ENCODE results near the gene BTN3A1. TPM values are rescaled to one million over a fixed set of nuclear protein-coding genes. Genes with fewer than 3 reads are reported as not detected.
A peak's percentile ranks its signal among the peaks of the same experiment; 100 is the strongest.

The BTN3A1 gene
- polyA plus RNA-seq, 1 donor from 2014 or later = 38.2 TPM

- H3K27me3 ChIP-seq (ENCODE audit: insufficient read depth, low read depth, low read length) = no peaks in the 10 kb centered on the region
- no peak overlapping the region for H2AFZ ChIP-seq (ENCODE audit: low read depth, low read length)
- H4K20me1 ChIP-seq (ENCODE audit: insufficient read depth) = no peaks in the 10 kb centered on the region
- no peak overlapping the region for H3K4me3 ChIP-seq (ENCODE audit: low read length)
- H3K9me3 ChIP-seq (ENCODE audit: low read length) = no peaks in the 10 kb centered on the region
- TF ChIP-seq REST (IDR thresholded peaks at IDR 0.05; ENCODE audit: borderline replicate concordance) (no peak), SMC3 (conservative IDR thresholded peaks at IDR 0.05; ENCODE audit: poor library complexity) (no peak), EZH2 (IDR thresholded peaks at IDR 0.05; ENCODE audit: borderline replicate concordance, insufficient read depth, low read length, poor library complexity, severe bottlenecking) (no peak), POLR2AphosphoS5 (IDR thresholded peaks at IDR 0.05) (no peak), RAD21 (conservative IDR thresholded peaks at IDR 0.05) (no peak), CTCF (IDR thresholded peaks at IDR 0.05; ENCODE audit: poor library complexity, severe bottlenecking) (no peak), MXI1 (conservative IDR thresholded peaks at IDR 0.05; ENCODE audit: poor library complexity, severe bottlenecking) (no peak), TAF1 (IDR thresholded peaks at IDR 0.05; ENCODE audit: low read depth) (no peak), EP300 (conservative IDR thresholded peaks at IDR 0.05; ENCODE audit: poor library complexity, severe bottlenecking) (no peak)
- no peaks in the 10 kb centered on the region for H3K9me2 ChIP-seq (ENCODE audit: insufficient read depth, low read length)
- no peak overlapping the region for H3K4me2 ChIP-seq (ENCODE audit: low read length)
- no peaks in the 10 kb centered on the region for H3K79me2 ChIP-seq (replicated peaks; ENCODE audit: insufficient read depth, low read length)
- no peaks in the 10 kb centered on the region for H3K36me3 ChIP-seq (ENCODE audit: insufficient read depth, low read length)
- H3K27ac ChIP-seq (ENCODE audit: low read length) = no peak overlapping the region
- no peak overlapping the region for H3K9ac ChIP-seq (ENCODE audit: low read length)
- no peaks in the 10 kb centered on the region for H3F3A ChIP-seq (ENCODE audit: insufficient read depth, low read length, poor library complexity, severe bottlenecking)
These were observed 39.2 kb upstream of the BTN3A1 start for GRCh38 chr6:26362836-26363220.

- no peaks in the 10 kb centered on the region for H3F3A ChIP-seq (ENCODE audit: insufficient read depth, low read length, poor library complexity, severe bottlenecking)
- H3K9ac ChIP-seq (ENCODE audit: low read length) = no peak overlapping the region
- H3K4me3 ChIP-seq (ENCODE audit: low read length) = peak overlapping the region; percentile 67
- no peaks in the 10 kb centered on the region for H3K9me3 ChIP-seq (ENCODE audit: low read length)
- no peaks in the 10 kb centered on the region for H3K36me3 ChIP-seq (ENCODE audit: insufficient read depth, low read length)
- no peaks in the 10 kb centered on the region for H3K9me2 ChIP-seq (ENCODE audit: insufficient read depth, low read length)
- H3K79me2 ChIP-seq (replicated peaks; ENCODE audit: insufficient read depth, low read length) = no peaks in the 10 kb centered on the region
- no peak for TF ChIP-seq REST (IDR thresholded peaks at IDR 0.05; ENCODE audit: borderline replicate concordance)
- H4K20me1 ChIP-seq (ENCODE audit: insufficient read depth) = no peaks in the 10 kb centered on the region
- no peak overlapping the region for H3K4me2 ChIP-seq (ENCODE audit: low read length)
- no peak overlapping the region for H3K27ac ChIP-seq (ENCODE audit: low read length)
- no peak overlapping the region for H2AFZ ChIP-seq (ENCODE audit: low read depth, low read length)
- no peaks in the 10 kb centered on the region for H3K27me3 ChIP-seq (ENCODE audit: insufficient read depth, low read depth, low read length)
These were observed 38.0 kb upstream of the BTN3A1 start for GRCh38 chr6:26363882-26364701.

Measured in neural cell (in vitro differentiated cells).